Right forelimb (tissue), 1 donor: Measurements from ENCODE around the gene SLC39A2.
"Not testable (repeated sequence)": the region's sequence is repeated elsewhere in the genome, so short reads cannot be mapped to it uniquely, and the experiment has no call there.

Source experiments
- DNase-seq: peaks from one replicate; pipeline ENCODE4 v3.0.0-alpha.2; 2018

SLC39A2 gene

GRCh38 chr14:21026274-21026987 lies 27.3 kb downstream of the SLC39A2 start:
- DNase-seq: peak; percentile 68

- DNase-seq: peak; percentile 37
Observed at GRCh38 chr14:21026988-21027315, 27.9 kb downstream of the SLC39A2 start.

GRCh38 chr14:21029917-21030316 lies 30.8 kb downstream of the SLC39A2 start, which contains the start of gene TPPP2:
TSS of gene TPPP2 (plus strand) at chr14:21030217. CDS start at chr14:21030582, 365 bp downstream.
- peak; percentile 2 for DNase-seq

GRCh38 chr14:21030531-21030930 lies 31.4 kb downstream of the SLC39A2 start:
- peak; percentile 12 for DNase-seq

DNA sequence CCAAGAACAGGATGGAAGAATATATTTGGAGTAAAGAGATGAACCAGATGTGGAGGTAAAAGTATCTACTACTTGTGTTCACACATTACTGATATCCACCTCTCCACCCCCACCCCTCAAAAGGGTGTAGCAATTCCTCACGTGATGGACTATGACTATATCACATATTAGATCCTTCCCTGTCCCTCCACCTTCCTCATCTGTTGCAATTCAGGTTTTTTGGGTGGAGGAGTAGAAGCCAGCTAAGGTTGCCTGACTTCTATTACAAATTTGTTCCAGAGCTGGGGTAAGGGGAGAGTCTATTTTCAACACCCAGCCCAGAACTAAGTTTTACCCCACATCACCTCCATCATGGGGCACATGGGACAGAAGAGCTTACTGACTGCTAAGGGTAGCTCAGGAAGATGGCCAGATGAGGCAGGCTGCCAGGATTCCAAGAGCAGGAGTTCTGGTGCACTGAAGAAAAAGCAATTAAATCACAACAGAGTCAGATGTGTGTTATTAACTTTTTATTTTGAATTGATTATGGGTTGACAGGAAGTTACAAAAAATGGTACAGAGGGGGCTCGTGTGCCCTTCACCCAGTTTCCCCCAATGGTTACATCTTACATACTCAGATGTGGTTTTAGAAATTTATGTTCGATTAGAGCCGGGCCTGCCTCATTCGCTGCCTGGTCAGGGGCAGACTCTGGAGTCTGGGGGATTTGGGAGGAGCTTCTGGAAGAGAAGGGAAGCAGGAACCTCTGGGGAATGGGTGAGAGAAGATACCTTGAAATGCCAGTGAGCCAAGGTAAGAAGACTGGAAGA lies 33.4 kb downstream of the SLC39A2 start:
- DNase-seq: no peak

DNA sequence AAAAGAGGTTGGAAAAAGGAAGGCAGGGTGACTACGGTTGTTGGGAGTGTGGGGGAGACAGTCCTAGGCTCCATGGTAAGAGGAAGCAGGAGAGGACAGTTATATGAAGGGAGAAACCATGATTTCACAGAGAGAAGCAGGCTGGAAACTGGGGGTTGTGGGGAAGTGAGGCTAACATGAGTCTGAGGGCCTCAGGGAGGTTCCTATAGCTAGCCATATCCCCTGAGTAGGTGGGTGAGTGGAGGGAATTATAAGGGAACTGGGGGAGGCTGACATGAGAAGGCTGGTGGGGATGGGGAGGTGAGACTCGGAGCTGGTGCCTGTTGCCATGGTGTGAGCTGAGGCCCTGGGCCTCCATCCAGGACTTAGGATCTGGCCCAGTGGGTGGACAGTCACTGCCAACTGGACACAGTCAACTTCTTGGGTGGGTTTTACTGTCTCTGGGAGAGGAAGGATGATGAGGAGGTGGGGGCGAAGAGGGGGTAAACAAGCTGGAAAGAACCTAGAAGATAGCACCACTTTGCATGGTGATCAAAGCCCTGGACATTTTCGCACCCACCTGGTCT lies 34.1 kb downstream of the SLC39A2 start:
- no peak for DNase-seq

DNA sequence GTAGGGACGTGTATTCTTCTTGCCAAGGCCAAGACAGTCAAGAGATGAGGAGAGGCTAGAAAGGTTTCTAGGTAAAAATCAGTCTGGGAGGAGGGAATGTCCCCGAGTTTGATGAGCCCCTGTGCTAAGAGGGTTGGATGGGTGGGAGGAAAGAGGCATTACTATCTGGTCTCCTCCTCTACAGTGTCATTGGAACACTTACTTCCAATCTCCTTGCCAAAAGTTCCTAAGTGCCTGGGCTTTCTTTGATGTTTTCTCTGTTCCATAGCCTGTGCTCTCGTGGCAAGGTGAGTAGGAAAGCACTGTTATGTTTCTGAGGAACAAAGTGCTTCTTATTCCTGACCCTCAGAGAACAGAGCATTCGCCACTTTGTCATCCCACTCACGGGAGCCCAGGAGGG lies 35.6 kb downstream of the SLC39A2 start, which contains the start of gene RNASE13:
Gene RNASE13 (minus strand): TSS at position 101 of the 400 bp plus-strand sequence. CDS start 519 bp downstream, outside the sequence.
- DNase-seq: no peak

DNA sequence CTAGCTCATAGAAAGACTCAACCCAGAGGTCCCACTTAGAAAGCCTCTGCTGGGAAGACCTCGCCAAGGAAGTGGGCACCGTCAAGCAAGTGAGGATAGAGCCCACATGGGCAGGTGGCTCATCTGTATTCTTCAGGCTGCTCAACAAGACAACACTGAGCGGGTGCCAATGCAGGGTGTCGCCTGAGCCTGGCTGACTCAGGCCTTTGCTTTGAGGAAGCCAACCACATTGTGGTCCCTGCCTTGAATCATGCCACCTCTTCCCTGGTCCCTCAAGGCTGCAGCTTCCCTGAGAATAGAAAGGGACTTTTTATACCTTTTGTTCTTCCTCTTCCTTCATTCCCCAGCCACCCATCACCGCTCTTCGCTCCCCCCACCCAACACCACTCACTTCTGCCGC lies 37.7 kb downstream of the SLC39A2 start:
- DNase-seq: no peak

GRCh38 chr14:21037156-21037555 lies 38.1 kb downstream of the SLC39A2 start:
- DNase-seq: no peak

GRCh38 chr14:21038441-21039422 lies 39.6 kb downstream of the SLC39A2 start:
- peak; percentile 84 for DNase-seq

DNA sequence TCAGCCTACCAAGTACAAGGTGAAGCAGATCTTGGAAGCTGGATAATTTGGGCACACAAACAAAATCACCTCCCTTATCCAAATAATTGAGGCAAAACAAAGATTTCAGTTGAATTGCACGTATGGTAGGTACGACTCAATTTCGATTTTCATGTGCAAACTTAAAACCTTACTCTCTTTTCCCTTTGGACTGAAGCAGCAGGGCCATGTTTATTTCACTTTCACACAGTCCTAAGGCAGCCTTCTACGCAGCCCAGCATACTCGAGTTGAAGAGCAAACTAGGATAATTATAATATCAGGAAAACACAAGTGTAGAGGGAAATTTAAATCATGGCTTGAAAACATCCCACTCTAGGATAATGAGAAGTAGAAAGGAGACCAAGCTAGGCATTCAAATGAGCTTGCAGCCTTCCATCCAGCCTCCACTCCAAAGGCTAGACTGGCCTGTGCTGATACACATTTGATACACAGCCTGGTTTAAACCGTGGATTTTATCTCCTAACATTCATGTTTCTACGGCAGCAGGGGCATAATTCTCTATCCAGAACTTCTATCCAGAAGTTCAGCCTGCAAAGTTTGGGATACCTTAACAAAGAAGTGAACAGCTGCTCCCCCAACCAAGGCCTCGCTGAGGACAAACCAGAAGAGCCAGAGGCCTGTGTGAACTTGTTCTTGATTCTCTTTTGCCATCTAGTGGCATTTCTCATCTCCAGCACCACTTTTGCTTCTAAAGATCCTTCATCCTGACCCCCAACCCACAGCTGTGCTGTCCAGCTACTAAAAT lies 40.7 kb downstream of the SLC39A2 start:
- DNase-seq: peak; percentile 69

DNA sequence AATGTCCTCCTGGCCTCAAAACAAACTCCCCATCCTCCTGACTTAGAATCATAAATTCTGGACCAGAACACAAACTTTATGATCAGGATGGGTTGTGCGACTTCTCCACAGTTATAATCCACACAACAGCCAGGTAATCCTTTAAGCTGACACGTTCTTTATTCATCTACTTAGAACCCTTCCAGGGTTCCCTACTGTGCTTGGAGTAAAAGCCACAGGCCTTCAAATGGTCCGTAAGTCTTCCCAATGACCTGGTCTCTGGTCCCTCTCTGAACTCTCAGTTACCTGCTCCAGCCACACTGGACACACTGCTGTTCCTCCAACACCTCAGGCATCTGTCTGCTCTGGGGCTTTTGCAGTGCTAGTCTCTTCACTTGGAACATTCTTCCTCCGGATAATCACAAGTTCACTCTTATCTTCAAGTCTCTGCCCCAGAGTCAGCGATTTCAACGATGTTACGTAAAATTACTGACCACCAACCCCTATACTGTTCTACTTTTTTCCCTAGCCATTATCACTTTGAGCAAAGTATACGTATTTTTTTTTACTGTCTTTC lies 41.4 kb downstream of the SLC39A2 start:
- no peak for DNase-seq

- not testable (repeated sequence) for DNase-seq
Observed at GRCh38 chr14:21040941-21041340, 41.8 kb downstream of the SLC39A2 start.

- no peak for DNase-seq
Observed at GRCh38 chr14:21041676-21042433, 42.8 kb downstream of the SLC39A2 start, which contains the start of gene RNASE7. TSS of gene RNASE7 (plus strand) at chr14:21042362. CDS start at chr14:21042993, 631 bp downstream.

DNA sequence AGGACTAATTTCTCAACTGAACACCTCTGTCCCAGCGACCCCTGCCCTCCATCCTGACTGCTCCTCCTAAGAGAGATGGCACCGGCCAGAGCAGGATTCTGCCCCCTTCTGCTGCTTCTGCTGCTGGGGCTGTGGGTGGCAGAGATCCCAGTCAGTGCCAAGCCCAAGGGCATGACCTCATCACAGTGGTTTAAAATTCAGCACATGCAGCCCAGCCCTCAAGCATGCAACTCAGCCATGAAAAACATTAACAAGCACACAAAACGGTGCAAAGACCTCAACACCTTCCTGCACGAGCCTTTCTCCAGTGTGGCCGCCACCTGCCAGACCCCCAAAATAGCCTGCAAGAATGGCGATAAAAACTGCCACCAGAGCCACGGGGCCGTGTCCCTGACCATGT lies 43.8 kb downstream of the SLC39A2 start:
- no peak for DNase-seq

- no peak for DNase-seq
Observed at GRCh38 chr14:21043387-21043973, 44.4 kb downstream of the SLC39A2 start.

DNA sequence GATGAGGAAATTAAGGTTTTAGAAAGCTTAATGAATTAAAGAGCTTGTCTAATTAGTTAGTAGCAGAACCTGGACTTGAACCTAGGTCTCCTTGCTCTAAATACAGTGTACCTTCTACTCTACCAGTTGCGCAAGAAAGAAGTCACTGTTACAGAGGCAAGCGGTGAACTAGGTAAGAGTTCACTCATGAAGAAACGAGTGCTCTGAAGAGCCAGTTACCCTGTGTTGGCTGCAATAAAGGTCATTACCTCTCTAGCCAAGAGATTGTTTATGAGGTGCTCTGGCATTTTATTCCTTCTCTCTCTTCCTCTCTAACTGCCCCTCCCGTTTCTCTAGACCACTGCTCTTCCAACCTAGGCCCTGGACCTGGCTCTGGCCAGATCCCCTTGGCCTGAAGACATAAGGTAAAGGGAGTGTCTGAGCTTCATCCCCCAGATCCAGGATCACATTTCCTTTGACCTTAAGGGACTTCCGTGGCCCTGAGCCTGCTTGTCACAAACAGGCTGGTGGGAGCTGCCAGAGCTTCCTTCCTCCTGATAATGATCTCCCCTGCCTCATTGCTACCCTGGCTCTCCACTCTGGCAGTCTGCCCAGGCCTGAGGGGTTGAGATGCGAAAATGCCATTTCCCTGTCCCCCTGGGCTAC lies 45.0 kb downstream of the SLC39A2 start:
- DNase-seq: no peak

DNA sequence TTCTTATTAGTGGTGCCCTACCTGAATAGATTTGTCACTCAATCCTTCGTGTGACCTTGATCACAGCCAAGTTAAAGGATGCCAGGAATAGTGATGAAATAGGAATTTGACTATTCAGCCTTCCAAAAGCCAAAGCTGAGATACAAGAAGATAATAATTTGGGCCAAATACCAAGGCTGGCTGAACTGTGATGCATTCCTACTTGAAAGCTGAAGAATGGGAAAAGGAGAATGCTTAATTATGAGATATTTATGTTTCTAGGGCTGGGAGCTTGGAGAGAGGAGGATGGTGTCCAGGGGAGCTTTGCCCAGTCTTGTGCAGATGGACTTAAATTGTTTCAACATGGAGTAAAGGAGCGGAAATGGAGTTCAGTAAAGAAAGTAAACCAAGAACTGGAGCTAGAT lies 48.3 kb downstream of the SLC39A2 start:
- no peak for DNase-seq

GRCh38 chr14:21048638-21049037 lies 49.5 kb downstream of the SLC39A2 start:
- no peak for DNase-seq
